AG08395 (cell line): Measurements from ENCODE around the gene MT1B.
"Not testable (repeated sequence)": the region's sequence is repeated elsewhere in the genome, so short reads cannot be mapped to it uniquely, and the experiment has no call there.

Source experiments
- DNase-seq: peaks from one replicate; pipeline ENCODE4 v3.0.0; 2012; ENCODE audit warnings: mixed read lengths, low spot score

MT1B gene

DNA sequence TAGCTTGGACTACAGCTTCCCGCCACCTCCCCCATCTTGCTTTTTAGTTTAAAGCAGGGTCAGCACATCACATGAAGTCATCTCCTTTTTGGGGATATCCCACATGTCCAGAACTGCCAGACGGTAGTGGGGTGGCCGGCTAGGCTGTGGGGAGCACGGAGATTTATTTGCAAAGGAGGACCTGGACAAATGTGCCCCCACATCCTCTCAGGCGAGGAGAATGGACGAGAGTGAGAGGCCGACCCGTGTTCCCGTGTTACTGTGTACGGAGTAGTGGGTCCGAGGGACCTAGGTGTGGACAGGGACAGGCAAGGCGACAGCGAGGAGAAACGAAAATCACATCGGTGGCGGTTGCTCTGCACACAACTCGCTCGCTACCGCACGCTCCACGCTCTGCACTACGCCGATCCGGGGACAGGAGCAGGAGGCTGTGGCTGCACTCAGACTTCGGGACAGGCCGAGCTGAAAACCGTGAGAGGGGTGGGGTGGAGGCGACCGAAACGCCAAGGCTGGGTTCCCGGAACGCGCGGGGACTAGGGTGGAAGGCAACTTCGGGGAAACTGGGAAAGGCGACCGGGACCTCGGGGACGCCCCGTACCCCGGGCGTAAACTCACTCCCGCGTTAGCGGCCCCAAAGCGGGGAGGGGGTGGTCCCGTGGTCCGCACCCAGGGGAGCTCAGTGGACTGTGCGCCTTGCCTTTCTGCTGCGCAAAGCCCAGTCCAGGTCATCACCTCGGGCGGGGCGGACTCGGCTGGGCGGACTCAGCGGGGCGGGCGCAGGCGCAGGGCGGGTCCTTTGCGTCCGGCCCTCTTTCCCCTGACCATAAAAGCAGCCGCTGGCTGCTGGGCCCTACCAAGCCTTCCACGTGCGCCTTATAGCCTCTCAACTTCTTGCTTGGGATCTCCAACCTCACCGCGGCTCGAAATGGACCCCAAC lies 13.6 kb upstream of the MT1B start, which contains the start of gene MT1A:
Gene MT1A (plus strand): TSS at position 853 of the 937 bp plus-strand sequence. CDS start 73 bp downstream, at position 926.
- DNase-seq = peak; percentile 79

DNA sequence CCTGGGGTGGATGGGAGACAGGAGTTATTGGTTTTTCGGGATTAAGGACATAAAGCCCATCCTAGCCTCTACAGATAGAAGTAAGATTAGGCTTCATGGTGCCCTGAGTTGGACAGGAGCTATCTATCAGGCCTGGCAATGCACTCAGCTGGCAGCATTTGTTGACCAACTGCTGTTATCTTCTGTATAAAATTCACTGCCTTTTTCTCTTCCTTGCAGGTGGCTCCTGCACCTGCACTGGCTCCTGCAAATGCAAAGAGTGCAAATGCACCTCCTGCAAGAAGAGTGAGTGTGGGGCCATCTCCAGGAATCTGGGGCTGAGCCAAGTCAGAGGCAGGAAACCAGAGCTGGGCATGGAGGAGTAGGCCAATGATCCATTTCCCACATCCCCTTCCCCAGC lies 12.6 kb upstream of the MT1B start:
- DNase-seq = no peak

DNA sequence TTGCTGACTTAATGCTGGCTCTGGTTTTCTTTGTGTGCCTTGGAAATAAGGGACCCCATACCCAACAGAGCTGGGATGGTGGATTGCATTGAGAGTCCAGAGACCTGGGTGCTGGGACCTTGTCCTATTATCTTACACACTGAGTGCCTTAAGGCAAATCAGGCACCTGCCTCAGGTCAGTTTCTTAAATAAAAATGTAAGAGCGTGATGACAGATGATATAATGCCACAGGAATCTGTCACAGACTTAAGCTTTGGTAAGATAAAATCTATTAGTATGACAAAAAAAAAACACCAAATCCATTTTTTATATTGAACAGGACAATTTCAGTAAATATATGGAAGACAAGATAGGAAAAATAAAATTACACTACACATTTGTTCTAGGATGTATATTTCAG lies 11.6 kb upstream of the MT1B start:
- DNase-seq = no peak

DNA sequence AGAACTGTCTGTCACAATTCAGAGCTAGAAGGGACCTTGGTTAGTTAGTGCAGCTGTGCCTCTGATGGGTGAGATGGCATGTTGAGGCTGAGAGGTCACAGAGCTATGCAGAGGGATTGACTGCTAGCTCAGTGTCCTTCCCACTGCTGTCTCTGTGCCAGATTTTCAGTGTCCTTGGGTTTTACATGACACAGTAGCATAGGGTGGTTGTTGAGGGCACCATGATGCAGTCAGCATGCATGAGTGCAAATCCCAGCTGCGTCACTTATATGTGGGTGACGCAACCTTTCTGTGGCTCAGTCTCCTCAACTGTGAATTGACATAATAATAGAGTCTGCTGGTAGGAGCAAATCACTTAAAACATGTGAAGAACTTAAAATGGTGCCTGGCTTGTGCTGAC lies 10.5 kb upstream of the MT1B start:
- no peak for DNase-seq

DNA sequence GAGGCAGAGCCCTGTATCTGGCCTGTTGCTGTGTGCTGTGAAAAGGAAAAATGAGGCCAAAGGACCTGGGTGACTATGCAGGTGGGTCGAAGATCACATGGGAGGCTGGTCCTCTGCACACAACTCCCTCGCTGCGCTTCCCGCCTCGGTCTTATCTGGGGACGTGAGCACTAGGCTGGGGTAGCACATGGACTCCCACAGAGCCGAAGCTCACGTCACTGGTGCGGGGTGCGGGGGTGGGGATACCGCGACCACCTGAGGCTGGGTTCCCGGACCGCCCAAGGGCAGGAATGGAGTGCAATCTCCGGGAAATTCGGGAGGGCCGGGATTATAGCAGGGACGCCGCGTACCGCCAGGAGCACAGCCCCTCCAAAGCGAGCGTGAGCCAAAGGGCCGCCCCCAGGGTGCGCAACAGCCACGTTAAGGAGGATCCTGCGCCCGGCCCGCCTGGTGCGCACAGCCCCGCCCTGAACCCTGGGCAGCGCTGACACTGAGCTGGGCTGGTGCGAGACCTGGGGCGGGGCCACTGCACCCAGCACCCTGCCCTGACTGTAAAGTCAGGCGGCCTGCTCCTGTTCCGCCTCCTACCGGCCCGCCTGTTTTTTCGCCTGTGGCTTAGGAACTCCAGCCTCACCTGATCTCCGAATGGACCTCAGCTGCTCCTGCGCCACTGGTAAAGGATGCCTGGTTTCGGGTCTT lies 8.5 kb upstream of the MT1B start:
- peak; percentile 56 for DNase-seq

DNA sequence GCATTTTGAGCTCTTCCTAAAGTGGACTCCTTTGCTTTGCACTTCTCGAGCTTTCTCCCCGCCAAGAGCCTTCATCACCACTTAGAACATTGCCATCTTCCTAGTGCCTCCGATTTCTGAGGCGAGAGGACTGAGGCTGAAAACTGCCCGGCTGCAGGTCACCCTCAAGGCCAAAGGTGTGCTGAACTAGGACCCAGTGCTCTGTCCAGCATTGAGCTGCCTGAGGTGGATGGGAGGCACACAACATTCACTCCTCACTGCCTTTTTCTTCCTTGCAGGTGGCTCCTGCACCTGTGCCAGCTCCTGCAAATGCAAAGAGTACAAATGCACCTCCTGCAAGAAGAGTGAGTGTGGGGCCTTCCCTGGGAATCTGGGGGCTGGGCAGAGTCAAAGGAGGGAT lies 7.9 kb upstream of the MT1B start:
- DNase-seq = no peak

DNA sequence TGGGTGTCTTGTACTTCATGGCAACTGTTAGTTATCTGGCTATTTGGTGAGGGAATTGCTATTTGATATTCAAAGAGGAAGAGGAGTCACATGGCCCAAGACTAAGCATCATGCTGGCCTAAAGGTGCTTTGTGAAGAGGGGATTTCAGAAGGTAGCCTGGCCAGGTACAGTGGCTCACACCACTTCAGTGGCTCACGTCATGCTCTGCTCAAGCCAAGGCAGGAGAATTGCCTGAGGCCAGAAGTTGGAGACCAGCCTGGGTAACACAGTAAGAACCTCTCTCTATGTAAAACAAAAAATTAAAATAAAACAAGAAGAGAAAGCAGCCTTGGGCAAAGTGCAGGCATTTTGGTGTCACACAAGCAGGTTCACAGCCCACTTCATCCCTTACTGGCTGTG lies 6.4 kb upstream of the MT1B start:
- no peak for DNase-seq

DNA sequence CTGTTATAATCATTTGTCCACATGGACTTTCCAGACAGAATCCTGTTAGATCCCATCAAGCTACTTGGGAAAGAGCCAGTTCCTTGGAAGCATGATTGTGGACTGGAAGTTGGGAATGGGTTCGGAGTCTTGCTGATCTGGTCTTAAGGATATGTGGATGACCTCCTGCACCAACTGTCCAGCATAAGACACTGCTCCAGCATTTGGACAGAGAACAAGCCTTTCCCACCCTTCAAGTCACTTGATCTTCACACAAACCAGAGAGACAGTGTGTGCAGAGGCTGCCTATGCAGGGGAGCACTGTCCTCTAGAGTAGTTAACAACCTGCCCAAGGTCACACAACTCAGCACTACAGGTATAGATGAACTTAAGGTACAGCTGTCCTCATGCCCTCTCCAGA lies 5.8 kb upstream of the MT1B start:
- DNase-seq = no peak

DNA sequence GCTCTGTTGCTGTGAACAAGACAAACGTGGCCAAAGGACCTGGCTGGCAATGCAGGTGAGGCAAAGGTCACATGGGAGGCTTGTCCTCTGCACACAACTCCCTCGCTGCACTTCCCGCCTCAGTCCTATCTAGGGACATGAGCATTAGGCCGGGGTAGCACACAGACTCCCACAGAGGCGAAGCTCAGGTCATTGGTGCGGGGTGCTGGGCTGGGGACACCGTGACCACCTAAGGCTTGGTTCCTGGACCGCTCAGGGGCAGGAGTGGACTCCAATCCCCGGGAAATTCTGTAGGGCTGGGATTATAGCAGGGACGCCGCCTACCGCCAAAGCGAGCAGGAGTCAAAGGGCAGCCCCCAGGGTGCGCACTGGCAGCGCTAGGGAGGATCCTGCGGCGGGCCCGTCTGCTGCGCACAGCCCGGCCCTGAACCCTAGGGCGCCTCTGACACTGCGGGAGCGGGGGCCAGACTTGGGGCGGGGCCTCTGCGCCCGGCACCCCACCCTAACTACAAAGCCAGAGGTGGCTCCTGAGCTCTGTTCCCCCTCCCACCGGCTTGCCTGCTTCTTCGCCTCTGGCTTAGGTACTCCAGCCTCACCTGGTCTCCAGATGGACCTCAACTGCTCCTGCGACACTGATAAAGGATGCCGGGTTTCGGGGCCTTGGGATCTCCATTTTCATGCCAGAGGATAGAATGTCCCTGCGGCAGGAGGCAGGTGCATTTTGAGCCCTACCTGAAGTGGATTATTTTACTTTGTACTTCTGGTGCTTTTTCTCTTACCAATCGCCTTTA lies 3.9 kb upstream of the MT1B start:
- DNase-seq = no peak

DNA sequence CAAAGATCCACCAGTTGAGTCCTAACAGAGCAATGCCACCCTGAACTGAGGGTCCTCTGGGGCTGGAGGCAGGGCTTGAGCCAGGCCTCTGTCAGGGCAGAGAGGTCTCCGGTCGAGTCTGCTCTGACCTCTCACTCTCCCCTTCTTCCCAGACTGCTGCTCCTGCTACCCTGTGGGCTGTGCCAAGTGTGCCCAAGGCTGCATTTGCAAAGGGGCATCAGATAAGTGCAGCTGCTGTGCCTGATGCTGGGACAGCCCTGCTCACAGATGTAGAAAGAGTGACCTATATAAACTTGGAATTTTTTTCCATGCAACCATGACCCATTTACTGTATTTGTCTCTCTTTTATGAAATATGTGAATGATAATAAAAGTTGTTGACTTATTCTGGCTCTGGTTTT lies 2.4 kb upstream of the MT1B start:
- no peak for DNase-seq

DNA sequence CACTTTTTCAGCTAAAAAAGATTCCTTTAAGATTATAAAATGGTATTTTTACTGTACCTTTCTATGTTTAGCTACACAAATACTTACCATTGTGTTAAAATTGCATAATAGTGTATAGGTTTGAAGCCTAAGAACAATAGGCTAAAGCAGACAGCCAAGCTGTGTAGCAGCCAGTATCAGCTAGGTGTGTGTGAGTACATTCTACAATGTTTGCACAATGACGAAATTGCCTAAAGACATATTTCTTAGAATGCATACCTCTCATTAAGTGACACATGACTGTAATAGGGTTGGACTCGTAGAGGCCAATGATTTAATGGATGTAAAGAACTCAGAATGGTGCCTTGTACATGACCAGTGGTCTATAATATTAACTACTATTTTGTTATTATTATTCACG lies 1.9 kb upstream of the MT1B start:
- DNase-seq = no peak

DNA sequence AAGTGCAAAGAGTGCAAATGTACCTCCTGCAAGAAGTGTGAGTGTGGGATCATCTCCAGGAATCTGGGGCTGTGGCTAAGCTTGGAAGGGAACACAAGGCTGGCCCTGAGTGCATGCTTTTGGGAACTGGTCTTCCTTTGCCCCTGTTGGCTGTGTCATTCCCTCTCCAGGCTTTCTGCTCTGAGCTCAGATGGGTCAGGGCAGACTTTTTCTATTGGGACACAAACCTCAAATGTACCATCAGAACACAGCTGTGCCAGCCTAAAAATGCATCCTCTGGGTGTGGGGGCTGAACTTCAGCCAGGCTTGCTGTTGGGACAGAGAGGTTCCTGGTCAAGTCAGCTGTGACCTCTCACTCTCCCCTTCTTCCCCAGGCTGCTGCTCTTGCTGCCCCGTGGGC lies 914 bp downstream of the MT1B start:
- DNase-seq = no peak

DNA sequence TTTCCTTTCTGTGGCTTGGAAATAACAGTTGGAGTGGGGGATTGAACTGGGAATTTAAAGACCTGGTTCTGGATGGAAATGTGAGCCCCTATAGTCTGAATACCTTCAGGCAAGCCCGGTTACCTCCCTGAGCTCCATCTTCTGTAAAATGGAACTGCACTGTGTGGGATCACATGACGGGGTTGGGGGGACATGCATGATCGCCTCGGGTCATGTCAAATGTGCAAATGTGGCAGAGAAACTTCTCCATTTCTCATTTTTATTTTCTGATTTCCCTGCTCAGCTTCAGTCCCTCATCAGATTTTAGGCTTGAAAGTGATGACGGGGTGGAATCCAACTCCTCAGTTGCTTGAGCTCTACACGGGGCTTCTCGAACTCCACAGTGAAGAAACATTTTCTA lies 1.5 kb downstream of the MT1B start:
- DNase-seq = no peak

DNA sequence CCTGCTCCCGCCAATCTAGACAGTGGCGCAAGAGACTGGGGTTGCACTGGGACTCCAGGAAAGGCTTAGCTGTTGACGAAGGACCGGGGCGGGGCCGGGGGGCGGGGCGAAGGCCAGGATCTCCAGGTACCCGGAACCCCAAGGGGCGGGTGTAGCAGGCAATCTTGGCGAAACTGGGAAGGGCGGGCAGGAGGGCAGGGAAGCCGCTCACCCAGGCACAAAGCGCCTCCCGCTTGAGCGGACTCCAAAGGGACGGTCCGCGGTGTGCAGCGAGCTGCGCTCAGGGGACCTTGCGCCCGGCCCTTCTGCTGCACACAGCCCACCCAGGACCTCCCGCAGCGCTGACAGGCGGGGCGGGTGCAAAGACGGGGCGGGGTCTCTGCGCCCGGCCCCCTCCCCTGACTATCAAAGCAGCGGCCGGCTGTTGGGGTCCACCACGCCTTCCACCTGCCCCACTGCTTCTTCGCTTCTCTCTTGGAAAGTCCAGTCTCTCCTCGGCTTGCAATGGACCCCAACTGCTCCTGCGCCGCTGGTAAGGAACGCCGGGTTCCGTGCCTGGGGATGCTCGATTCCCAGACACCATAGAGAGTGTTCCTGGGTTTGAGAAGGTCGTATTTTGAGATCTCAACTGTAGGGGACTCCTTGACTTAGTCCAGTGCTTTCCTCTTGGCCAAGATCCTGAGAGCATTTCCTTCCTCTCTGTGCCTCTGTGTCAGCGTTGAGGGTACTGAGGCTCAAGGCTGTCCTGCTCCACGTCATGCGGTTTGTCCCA lies 6.1 kb downstream of the MT1B start, which contains the start of gene MT1F:
Gene MT1F (plus strand): TSS at position 405 of the 772 bp plus-strand sequence. CDS start 100 bp downstream, at position 505.
- DNase-seq = peak; percentile 33

DNA sequence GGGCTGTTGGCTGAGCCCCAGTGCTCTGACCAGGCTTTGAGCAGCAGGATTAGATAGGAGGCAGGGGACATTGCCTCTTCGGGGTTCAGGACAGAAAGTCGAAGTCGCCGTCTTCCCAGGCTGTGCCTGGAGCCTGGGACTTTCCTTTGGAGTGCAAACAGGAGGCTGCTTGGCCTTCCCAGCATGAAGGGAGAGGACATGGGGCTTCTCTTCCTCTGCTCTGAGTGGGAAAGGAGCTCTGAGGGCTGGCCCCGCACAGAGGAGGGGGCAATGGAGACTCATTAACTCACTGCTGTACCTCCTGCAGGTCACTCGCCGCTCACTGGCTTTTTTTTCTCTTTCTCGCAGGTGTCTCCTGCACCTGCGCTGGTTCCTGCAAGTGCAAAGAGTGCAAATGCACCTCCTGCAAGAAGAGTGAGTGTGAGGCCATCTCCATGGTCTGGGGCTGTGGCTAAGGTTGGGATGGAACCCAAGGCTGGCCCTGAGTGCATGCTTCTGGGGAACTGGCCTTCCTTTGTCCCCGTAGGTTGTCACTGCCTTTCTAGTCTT lies 6.7 kb downstream of the MT1B start:
- no peak for DNase-seq

DNA sequence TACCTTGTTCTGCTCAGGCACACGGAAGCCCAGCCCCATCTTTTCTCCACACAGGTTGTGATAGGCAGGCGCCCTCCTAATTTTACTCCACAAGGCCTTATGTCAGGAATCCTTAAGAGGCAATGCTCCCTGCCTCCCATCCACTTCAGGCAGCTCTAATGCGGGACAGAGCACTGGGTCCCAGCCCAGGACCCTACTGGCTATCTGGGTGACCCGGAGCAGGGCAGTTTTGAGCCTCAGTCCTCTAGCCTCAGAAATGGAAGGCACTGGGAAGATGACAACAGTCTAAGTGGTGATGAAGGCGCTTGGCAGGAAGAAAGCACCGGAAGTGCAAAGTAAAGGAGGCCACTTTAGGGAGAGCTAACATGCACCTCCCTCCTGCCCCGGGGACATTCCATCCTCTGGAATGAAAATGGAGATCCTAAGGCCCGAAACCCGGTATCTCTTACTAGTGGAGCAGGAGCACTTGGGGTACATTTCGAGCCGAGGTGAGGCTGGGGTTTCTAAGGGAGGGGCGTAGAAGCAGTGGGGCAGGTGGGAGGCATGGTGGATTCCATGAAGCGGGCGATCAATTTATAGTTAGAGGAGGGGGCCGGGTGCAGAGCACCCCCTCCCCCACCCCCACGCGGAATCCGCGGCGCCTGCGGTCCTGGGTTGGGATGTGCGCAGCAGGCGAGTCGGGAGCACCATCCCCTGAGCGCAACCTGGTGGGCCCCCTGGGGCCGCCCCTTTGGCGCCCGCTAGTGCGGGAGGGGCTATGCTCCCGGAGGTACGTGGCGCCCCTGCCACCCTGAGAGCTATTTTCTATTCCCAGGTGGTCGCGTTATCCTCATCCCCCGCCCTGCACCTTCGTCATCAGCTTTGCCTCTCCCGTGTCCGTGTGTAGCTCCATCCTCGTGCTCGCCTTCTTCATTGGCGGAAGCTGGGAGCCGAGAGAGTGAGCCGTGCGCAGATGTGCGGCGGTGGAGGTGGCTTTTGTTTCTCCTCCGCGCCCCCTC lies 11.0 kb downstream of the MT1B start:
- no peak for DNase-seq

DNA sequence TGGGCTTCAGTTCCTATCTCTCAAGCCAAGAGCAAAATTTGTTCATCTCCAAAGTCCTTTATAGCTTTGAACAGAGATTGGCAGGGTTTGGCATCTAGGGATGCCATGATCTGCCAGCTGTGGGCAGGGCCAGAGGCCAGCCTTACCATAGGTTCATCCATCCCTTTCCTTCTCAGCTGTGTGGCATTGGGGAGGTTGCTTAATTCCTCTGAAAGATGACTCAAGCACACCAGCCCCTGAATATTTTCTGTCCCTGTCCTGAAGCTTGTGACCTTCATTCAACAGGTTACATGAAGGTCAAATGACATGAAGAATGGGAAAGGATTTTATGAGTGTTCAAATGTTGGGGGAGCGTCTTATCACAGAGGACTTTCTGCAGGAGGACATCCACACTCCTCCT lies 12.8 kb downstream of the MT1B start:
- DNase-seq = no peak

DNA sequence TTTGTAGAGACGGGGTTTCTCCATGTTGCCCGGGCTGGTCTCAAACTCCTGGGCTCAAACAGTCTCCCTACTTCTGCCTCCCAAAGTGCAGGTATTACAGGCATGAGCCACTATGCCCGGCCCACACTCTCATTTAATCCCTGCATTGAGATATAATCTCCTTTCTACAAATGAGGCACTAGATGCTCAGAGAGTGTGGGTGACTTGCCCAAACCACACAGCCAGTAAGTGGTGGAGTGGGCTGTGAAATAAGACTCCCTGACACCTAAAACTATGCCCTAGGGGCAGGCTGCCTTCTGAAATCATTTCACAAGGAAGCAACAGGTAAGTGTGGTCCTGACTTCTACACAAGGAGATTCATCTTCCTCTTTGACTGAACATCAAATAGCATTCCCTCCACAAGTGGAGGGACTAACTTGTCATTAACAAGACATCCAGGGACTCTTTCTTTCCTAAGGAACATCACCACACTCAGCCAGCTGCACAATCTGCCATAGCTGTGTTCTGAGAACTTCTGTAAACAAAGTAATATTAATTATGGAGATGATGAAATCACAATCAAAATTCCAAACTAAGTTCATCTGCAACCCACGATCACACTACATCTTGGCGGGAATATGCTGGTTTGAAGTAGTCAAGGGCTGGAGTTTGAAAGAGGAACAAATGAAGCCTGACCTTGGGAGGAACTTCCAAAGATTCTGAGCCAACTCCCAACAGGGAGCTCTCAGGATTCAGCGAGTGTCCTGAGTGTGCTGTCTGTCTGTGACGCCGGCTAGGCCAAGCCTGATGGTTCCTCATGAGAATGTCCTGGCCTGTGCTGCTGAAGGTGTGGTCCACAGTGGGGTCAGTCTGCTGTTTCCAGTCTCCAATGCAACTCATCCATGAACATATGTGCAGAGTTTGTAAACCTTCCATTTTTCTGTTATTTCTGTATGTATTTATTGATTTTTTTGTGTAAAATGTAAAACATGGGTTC lies 13.9 kb downstream of the MT1B start:
- not testable (repeated sequence) for DNase-seq
